Activated CD8-positive, alpha-beta memory T cell treated with anti-CD3 and anti-CD28 coated beads for 24 hours (primary cell): ENCODE data around the gene IL3RA.
"Not testable (repeated sequence)": the region's sequence is repeated elsewhere in the genome, so short reads cannot be mapped to it uniquely, and the experiment has no call there.

Experiments used
- DNase-seq: peaks from one replicate; pipeline ENCODE4 v3.0.0-alpha.2; 2020

IL3RA gene

DNA sequence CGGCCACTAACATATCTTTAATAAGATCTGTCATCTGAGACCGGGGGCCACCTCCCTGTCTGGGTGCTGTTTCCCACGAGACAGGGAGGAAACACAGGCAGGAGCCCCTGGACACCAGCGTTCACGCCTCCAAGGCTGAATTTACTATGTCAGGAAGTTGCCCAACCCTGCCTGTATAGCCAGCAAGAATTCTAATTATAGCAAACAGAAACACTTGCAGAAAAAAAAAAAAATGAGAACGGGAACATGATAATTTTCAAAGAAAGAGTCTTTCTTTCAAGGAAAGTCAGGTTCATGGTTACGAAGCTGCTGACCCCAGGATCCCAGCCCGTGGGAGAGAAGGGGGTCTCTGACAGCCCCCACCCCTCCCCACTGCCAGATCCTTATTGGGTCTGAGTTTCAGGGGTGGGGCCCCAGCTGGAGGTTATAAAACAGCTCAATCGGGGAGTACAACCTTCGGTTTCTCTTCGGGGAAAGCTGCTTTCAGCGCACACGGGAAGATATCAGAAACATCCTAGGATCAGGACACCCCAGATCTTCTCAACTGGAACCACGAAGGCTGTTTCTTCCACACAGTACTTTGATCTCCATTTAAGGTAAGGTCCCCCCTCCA is at the start of gene IL3RA:
Gene IL3RA, plus strand, starts transcription at position 455 of the 613 bp plus-strand sequence. CDS start 4,981 bp downstream, outside the sequence.
- DNase-seq = no peak

GRCh38 chrX:1289535-1289934 is 47.0 kb upstream of the IL3RA start:
- DNase-seq = no peak

DNA sequence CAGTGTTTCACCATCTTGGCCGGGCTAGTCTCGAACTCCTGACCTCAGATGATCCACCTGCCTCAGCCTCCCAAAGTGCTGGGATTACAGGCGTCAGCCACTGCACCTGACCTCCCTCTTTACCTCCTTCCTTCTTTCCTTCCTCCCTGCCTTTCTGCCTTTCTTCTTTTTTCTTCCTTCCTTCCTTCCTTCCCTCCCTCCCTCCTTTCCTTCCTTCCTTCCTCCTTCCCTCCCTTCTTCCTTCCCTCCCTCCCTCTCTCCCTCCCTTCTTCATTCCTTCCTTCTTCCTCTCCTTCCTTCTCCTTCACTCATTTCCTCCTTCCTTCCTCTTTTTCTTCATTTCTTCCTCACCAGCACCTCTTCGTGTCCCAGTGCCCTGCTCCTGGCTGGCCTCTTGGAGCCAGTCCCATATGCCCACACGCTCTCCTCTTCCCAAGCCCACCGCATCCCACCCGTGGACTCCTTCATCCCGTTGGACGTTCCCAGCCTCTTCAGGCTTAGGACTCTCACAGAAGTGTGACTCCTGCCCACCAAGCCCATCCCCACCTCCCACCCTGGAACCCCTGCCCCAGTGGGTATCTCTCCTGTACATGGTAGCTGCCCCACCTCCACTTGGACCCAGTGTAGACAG is 45.4 kb upstream of the IL3RA start:
- no peak for DNase-seq

GRCh38 chrX:1292575-1293290 is 43.9 kb upstream of the IL3RA start:
- no peak for DNase-seq

GRCh38 chrX:1294301-1295067 is 42.1 kb upstream of the IL3RA start:
- no peak for DNase-seq

DNA sequence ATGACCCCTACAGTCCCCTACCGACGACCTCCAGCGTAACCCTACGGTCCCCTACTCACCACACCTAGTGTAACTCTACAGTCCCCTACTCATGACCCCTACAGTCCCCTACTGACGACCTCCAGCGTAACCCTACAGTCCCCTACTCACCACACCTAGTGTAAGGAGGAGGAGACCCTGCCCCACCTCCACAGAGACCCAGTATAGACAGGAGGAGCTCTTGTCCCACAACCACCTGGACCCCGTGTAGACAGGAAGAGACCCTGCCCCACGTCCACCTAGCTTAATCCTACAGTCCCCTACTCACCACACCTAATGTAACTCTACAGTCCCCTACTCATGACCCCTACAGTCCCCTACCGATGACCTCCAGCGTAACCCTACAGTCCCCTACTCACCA is 41.0 kb upstream of the IL3RA start:
- no peak for DNase-seq

GRCh38 chrX:1297591-1297990 is 39.0 kb upstream of the IL3RA start:
- not testable (repeated sequence) for DNase-seq

GRCh38 chrX:1300449-1300848 is 36.1 kb upstream of the IL3RA start:
- DNase-seq = no peak

GRCh38 chrX:1305411-1305810 is 31.2 kb upstream of the IL3RA start:
- DNase-seq = no peak

GRCh38 chrX:1306909-1307625 is 29.5 kb upstream of the IL3RA start:
- DNase-seq = no peak

DNA sequence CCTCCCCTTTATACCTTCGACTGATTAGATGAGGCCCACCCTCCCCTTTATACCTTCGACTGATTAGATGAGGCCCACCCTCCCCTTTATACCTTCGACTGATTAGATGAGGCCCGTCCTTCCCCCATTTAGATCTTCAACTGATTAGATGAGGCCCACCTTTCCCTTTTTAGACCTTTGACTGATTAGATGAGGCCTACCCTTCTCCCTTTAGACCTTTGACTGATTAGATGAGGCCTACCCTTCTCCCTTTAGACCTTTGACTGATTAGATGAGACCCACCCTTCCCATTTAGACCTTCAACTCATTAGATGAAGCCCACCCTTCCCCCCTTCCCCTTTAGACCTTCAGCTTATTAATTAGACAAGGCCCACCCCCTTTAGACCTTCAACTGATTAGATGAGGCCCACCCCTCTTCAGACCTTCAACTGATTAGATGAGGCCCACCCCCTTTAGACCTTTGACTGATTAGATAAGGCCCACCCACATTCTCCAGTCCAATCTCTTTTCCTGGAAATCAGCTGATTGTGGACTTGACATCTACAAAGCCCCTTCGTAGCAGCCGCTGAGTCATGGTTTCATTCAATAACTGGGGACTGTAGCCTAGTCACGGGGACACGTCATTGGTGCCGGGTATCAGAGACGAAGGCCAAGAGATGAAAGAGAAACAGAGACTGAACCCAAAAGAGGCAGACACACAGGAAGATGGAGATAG is 28.8 kb upstream of the IL3RA start:
- no peak for DNase-seq

DNA sequence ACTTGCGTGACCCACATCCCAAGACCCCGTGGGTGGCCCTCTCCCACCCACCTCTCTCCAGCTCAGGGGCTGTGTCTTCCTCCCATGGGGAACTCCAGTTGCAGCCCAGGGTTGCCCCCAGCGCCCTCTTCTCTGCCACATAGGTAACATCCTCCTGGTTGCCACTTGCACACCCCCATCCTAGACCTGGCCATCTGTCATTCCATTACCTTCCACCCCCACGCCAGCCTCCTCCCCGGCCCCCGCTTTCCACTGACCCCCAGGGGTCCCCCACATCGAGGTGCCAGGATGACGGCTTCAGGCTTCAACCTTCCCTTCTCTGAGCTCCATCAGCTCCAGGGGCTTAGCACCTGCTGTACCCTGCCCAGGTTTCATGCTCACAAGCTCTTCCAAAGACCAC is 28.1 kb upstream of the IL3RA start:
- no peak for DNase-seq

- DNase-seq = not testable (repeated sequence)
Observed at GRCh38 chrX:1308917-1309316, 27.7 kb upstream of the IL3RA start.

DNA sequence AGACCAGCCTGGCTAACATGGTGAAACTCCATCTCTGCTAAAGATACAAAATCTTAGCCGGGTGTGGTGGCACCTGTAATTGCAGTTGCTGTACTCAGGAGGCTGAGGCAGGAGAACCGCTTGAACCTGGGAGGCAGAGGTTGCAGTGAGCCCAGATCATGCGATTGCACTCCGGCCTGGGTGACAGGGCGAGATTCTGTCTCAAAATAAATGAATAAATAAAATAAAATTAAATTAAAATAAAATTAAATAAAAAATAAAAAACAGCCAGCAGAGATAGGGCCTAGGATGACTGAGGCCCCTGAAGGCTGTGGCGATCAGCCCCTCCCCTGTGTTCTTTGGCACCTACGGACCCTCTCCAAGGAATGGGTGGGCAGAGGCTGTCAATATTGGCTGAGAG is 22.8 kb upstream of the IL3RA start:
- DNase-seq = no peak

- DNase-seq = no peak
Observed at GRCh38 chrX:1316527-1316926, 20.1 kb upstream of the IL3RA start.

DNA sequence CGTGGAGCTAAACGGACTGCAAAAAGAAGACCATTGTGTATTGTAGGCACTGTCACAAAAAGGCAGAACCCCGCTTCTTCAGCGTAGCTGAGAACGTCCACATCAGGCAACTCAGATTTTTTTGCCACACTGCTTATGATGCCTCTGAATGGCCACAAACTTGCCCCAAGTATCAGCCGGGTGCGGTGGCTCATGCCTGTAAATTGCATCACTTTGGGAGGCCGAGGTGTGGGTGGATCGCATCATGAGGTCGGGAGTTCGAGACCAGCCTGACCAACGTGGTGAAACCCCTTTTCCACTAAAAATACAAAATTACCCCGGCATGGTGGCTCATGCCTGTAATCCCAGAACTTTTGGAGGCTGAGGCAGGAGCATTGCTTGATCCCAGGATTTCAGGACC is 14.9 kb upstream of the IL3RA start:
- DNase-seq = no peak

DNA sequence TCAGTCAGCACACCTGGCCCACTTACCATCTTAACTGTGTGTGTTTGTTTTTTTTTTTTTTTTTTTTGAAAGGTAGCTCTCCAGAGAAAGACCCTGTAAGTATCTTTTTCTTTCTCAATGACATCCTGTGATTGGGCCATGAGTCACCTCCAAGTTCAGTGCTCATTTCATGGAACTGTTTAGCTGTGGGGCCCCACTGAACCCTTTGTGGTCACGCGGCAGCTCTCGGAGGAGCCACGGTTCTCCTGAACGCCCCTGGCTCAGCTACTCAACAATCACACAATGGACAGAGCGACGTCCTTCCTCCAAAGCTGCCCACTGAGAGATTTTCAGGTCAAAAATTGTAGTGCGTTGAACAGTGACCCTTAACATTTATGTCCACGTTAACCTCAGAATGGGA is 14.2 kb upstream of the IL3RA start:
- DNase-seq = no peak

GRCh38 chrX:1323315-1323714 is 13.3 kb upstream of the IL3RA start:
- DNase-seq = peak; percentile 67

- DNase-seq = no peak
Observed at GRCh38 chrX:1325515-1326116, 11.0 kb upstream of the IL3RA start.

GRCh38 chrX:1327651-1328304 is 8.8 kb upstream of the IL3RA start:
- no peak for DNase-seq

DNA sequence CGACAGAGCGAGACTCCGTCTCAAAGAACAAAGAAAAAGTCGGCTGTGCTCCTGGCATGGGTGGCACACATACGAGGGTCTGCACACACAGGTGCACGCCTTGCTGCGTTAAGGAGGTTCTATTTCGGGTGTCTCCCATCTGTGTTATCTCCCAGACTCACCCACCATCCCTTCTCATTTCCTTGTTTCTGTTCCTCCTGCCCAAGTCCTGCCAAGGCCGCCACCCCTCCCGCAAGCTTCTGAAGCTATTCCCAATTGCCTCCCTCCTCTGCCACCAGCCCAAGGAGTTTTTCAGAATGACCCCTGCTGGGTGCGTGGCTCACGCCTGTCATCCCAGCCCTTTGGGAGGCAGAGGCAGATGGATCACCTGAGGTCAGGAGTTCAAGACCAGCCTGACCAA is 6.0 kb upstream of the IL3RA start:
- no peak for DNase-seq
